ENCODE data around the gene DUSP3.
"Not testable (repeated sequence)": the region's sequence is repeated elsewhere in the genome, so short reads cannot be mapped to it uniquely, and the experiment has no call there.

DUSP3 gene

DNA sequence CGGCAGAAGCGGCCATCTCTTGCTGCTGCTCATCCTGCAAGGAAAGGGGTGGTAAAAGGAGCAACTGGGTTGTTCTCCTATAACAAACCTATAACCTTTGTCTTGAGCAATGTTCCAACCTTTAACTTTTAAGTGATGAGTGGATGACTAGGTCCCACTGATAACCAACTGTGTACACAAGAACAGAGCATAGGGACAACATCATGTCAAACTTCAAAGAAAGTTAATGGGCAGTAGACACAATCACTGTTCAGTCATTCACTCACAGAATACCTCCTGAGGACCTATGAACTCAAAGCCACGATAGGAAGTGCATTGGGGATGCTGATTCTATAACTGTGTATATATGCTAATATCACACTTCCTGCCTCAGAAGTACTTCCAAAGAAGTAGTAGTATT is 23.1 kb upstream of the DUSP3 start:
- no peak for DNase-seq (ENCODE audit: extremely low read depth in 1 of 2, low read depth in 1 of 2)

DNA sequence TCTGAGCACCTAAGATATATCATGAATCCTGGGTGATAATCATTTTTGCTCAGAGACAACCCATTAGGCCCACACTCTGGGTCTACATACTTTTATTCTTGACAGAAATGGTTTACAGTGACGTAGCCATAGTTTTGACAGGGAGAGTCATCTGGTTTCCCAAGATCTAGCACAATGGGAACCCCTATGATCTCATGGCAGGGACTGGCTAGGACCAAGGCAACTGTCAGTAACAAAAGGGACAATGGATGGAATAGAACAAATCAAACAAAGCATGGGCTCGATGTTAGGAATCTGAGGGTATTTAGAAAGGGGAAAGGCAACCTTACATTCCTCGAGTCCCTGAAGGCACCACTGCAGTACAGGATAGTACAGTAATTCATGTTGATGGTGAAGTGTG is 22.0 kb upstream of the DUSP3 start:
- no peak for DNase-seq (ENCODE audit: extremely low read depth in 1 of 2, low read depth in 1 of 2)

DNA sequence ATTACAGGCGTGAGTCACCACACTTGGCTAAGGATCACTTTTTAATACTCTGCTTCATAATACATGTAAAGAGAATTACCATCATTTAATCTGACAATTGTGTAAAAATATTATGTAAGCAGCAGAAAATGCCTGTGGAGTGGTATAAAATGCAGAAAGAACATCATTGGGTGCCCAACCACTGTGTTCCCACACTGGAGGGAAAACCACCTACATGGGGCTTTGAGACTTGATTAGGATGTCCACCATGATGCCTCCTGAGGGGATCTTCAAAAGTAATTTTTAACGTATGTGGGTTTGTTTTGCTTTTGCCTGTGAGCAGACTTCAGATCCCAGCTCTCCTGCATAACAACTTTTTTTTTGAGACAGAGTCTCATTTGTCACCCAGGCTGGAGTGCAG is 20.3 kb upstream of the DUSP3 start:
- DNase-seq (ENCODE audit: extremely low read depth in 1 of 2, low read depth in 1 of 2): no peak

GRCh38 chr17:43798024-43798423 is 19.2 kb upstream of the DUSP3 start:
- not testable (repeated sequence) for DNase-seq (ENCODE audit: extremely low read depth in 1 of 2, low read depth in 1 of 2)

GRCh38 chr17:43792668-43793067 is 13.9 kb upstream of the DUSP3 start:
- not testable (repeated sequence) for DNase-seq (ENCODE audit: extremely low read depth in 1 of 2, low read depth in 1 of 2)

DNA sequence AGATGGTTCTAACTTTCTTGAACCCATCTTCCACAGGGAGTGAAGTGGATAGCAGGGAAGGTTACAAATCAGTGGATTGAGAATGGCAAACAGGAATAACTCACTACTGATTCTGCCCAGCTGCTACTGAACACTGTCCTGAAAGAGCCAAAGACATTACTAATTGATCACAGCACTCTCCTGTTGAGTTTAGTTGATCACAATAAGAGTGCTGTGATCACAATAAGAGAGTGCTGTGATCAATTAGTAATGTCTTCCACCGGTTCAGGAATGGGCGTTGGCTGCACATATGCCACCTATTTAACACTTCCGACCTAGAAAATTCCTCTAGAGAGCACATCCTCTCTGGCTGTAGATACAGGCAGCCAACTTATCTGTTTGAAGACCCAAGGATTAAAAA is 12.8 kb upstream of the DUSP3 start:
- DNase-seq (ENCODE audit: extremely low read depth in 1 of 2, low read depth in 1 of 2): no peak

DNA sequence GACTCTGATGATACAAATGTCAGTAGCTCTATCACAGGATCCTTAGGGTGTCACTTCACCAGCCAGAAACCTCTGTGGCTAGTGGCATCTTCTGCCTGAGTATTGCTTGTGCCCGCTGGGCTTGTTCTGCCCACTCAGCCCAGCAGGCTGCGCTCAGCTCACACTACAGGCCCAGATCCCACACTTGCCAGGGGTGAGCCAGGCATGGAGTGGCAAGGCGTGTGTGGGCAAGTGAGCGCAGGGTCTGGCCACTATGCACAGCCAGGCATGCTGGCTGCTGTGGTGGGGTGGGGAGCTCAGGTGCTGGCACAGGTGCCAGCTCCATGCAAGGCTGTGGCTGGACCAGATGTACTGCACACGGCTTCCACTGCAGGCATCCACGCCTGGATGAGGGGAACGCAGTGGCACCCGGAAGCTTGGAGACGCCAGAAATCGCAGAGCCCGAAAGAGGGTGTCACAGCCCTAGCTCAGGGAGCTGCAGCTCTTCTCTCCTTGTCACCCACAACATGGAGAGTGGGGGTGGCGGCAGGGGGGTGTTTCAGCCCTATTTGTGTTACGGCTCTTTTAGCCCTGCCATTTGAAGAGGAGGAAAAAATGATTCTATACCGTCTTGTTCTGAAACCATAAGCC is 11.6 kb upstream of the DUSP3 start:
- DNase-seq (ENCODE audit: extremely low read depth in 1 of 2, low read depth in 1 of 2): no peak

DNA sequence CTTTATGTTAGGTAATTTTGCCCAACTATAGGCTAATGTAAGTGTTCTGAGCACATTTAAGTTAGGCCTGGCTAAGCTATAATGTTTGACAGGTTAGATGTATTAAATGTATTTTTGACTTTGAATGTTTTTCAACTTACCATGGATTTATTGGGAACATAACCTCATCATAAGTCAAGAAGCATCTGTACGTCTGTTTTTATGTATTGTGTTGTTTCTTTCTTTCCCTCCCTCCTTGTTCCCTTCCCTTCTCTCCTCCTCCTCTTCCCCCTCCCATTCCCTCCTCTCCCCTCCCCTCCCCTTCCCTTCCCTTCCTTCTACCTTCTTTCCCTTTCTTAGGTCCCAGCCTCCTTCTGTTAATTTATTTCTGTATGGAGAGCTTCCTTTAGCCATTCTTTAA is 10.7 kb upstream of the DUSP3 start:
- no peak for DNase-seq (ENCODE audit: extremely low read depth in 1 of 2, low read depth in 1 of 2)

DNA sequence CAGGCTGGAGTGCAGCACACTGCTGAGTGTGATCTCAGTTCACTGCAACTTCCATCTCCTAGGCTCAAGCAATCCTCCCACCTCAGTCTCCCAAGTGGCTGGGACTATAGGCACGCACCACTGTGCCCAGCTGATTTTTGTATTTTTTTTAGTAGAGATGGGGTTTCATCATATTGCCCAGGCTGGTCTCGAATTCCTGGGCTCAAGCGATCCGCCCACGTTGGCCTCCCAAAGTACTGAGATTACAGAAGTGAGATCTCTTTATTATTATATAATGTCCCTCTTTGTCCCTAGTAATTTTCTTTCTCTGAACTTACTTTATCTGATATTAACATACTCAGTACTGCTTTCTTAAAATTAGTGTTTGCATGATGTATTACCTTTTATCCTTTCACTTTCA is 9.8 kb upstream of the DUSP3 start:
- DNase-seq (ENCODE audit: extremely low read depth in 1 of 2, low read depth in 1 of 2): no peak

DNA sequence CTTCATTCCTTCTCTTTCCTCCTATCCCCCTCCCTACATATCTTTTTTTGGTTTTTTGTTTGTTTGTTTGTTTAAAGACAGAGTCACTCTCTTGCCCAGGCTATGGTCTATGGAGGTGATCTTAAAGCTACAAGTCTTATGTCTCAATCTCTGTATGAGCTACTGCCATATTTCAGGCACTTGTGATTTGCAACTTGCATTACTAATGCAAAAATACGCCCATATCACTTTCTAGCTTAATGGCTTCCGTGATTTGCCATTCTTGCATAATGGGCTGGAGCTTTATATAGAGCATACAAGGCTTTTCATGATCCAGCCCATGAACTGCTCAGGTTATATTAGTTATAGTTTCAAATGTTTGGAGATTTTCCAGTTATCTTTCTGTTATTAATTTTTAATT is 9.0 kb upstream of the DUSP3 start:
- no peak for DNase-seq (ENCODE audit: extremely low read depth in 1 of 2, low read depth in 1 of 2)

DNA sequence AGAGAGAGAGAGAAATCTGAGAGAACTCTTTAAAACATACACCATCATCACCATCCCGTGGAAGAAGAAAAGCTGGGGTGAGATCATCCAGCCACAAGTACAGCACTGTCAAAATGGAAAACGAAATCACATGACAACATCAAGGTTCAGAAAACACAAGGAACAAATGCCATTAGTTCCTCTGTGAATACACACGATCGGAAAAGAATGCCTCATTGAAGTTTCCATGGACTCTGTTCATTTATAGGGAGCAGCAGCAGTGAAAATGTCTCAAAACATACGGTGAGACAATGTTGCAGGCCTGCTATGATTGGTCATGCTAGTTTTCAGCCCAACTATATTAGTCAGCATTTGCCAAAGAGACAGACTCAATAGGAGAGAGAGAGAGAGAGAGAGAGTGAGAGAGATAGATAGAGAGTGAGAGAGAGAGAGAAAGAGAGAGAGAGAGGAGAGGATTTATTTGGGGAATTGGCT is 5.9 kb upstream of the DUSP3 start:
- DNase-seq (ENCODE audit: extremely low read depth in 1 of 2, low read depth in 1 of 2): no peak

DNA sequence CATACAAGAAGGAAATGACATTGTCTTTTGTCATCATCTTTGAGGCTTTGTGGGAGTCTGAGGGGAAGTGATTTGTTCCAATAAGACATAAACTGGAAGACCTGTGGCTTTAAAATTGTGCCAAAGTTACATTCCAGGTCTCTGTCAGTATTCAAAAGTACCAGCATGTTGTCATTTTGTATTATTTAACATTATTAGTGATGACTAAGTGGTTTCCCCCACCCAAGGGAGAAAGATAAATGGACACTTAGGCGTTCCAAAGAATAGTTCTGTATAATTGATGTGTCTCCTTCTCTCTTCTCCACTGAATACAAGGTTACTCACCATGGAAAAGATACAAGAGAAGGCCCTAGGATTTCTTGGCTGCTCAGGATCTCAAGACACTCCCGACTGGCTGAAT is 5.3 kb upstream of the DUSP3 start:
- no peak for DNase-seq (ENCODE audit: extremely low read depth in 1 of 2, low read depth in 1 of 2)

GRCh38 chr17:43782913-43783680 is 4.3 kb upstream of the DUSP3 start:
- no peak for DNase-seq (ENCODE audit: extremely low read depth in 1 of 2, low read depth in 1 of 2)

GRCh38 chr17:43780135-43780534 is 1.4 kb upstream of the DUSP3 start, which contains the start of gene CFAP97D1:
CFAP97D1 (plus strand) TSS chr17:43780435; CDS start chr17:43780463, 28 bp downstream.
- no peak for DNase-seq (ENCODE audit: extremely low read depth in 1 of 2, low read depth in 1 of 2)

DNA sequence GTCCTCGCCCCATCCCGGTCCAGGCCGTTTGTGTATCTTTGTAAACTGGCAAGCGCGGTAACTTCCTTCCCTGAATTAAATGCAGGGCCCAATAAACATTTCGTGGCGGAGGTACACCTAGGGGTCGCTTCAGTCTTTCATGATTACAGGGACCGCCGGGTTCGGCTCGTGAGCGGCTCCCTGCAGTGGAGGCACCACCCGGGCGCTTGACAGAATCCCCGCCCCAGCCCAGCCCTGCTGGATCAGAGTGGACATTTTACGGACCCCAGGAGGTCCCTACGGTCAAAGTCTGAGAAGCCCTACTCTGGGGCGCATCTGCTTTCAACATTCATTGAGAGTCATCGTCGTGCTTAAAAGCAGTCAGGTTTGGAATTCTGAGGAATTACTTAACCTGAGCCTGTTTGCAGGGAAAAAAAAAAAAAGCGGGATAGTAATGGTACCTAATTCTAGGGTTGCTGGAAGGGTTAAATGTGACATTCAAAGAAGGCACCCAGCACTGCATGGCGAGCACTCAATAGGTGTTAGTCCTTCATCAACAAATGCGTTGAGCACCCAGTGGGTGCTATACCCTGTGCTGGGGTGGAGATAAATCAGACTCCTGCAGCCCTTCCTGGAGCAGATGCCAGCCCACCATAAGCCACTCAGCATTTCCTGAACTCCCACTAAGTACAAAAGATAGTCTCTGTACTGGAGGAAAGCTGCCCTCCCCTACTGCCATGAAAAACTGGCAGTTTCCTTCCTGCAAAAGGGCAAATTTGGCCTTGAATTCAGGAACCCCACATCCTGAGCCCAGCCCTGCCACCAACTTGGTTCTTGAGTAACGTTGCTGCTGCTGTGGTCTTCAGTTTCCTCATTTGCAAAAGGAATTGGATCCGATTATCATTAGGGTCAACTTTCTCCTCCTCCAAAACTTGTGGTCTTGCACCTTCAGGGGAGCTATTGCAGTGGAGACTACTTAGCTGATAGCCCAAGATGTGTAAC is 658 bp upstream of the DUSP3 start:
- no peak for DNase-seq (ENCODE audit: extremely low read depth in 1 of 2, low read depth in 1 of 2)

- DNase-seq (ENCODE audit: extremely low read depth in 1 of 2, low read depth in 1 of 2): no peak
Observed at GRCh38 chr17:43774304-43775250, 4.2 kb downstream of the DUSP3 start.

GRCh38 chr17:43772877-43773648 is 5.7 kb downstream of the DUSP3 start:
- no peak for DNase-seq (ENCODE audit: extremely low read depth in 1 of 2, low read depth in 1 of 2)

DNA sequence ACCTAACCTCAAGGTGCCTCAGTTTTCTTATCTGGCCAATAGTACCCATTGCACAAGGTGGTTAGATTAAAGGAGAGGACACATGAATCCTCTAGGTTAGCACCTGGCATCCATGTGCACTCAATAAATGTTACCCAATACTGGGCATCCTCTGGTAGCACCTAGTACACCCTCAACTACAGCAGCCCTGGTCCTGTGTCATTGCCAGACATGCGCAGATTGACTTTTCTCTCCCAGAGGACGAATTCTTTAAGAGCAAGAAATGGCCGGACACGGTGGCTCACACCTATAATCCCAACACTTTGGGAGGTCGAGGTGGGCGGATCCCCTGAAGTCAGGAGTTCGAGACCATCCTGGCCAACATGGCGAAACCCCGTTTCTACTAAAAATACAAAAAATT is 7.3 kb downstream of the DUSP3 start:
- no peak for DNase-seq (ENCODE audit: extremely low read depth in 1 of 2, low read depth in 1 of 2)

GRCh38 chr17:43770957-43771356 is 7.8 kb downstream of the DUSP3 start:
- DNase-seq (ENCODE audit: extremely low read depth in 1 of 2, low read depth in 1 of 2): no peak

Data from stimulated activated CD8-positive, alpha-beta memory T cell treated with anti-CD3 and anti-CD28 coated beads, Interleukin-7, amount 100 ng/mL, for 48 hours (primary cell).